Testis (tissue), 3 donors: ENCODE measurements around the gene SDF4. TPM values are rescaled to one million over a fixed set of nuclear protein-coding genes. Genes with fewer than 3 reads are reported as not detected.
A peak's percentile ranks its signal among the peaks of the same experiment; 100 is the strongest.

Experiments used
- DNase-seq: peaks from one replicate; pipeline ENCODE4 v3.0.0-alpha.2; 2019
- H3K27ac ChIP-seq, 2 donors: fragments of 200-600 bp; sonication (generic); one replicate each; pipeline ENCODE4 v1.5.1; 2019
- H3K27me3 ChIP-seq: fragments of 200-600 bp; sonication (generic); one replicate; pipeline ENCODE4 v1.5.1; 2019
- H3K36me3 ChIP-seq: fragments of 200-600 bp; sonication (generic); one replicate; pipeline ENCODE4 v1.5.1; 2017; ENCODE audit warnings: low read depth; ENCODE audit errors: missing control alignments
- H3K4me1 ChIP-seq: fragments of 200-600 bp; sonication (generic); one replicate; pipeline ENCODE4 v1.5.1; 2019
- H3K4me3 ChIP-seq, 2 donors: fragments of 200-600 bp; sonication (generic); one replicate each; pipeline ENCODE4 v1.5.1; 2017 to 2019
- H3K9me3 ChIP-seq: fragments of 200-600 bp; sonication (generic); one replicate; pipeline ENCODE4 v1.5.1; 2017
- CTCF ChIP-seq, 3 experiments: fragments of 450-650 bp in 2 of 3; fragments of 200-600 bp in 1 of 3; sonication (generic) in 1 of 3; IDR thresholded peaks; one replicate each; pipeline ENCODE4 v1.5.1; 2016 to 2019; ENCODE audit warnings: antibody characterized with exemption in 3 of 3, mild to moderate bottlenecking in 2 of 3, moderate library complexity in 1 of 3
- POLR2A ChIP-seq: fragments of 450-650 bp; IDR thresholded peaks from one replicate; pipeline ENCODE4 v1.6.1; 2017; ENCODE audit warnings: antibody characterized with exemption, mild to moderate bottlenecking, moderate library complexity
- WGBS, 2 donors: methylation state at CpG; one replicate each; pipeline ENCODE4 v1.1.5; 2018; 5-methylcytosine and 5-hydroxymethylcytosine counted together
- intact Hi-C: fragments of 100-400 bp; cut with DNase I; formaldehyde crosslinking; loops from one replicate; pipeline ENCODE4 v1.15.1; 2023; ENCODE audit warnings: low total_unique reads
- polyA plus RNA-seq: library from polyadenylated mRNA; stranded (reverse); fragments of 350-450 nt; fragmentation: Illumina TruSeq; extraction: RNeasy Lipid Tissue Mini Kit (QIAGEN cat#74804); gene quantifications from one replicate; pipeline ENCODE4 v1.2.3, GENCODE V29; 2014; ENCODE audit warnings: low read depth, low replicate concordance; ENCODE audit not compliant: insufficient read depth
- total RNA-seq, 2 donors: library from RNA; depleted of rRNA; stranded (reverse); fragments of >200 nt; gene quantifications; one replicate each; pipeline ENCODE4 v1.2.3, GENCODE V29; 2016

SDF4 gene
- total and polyA plus RNA-seq, 3 donors from 2014 or later = 146 to 167 (median 158) TPM

- peak overlapping the region; percentile 98 for H3K4me3 ChIP-seq
- H3K27ac ChIP-seq = peak overlapping the region; percentile 81 to 92
- peaks cover 18% of the 10 kb centered on the region for H3K4me1 ChIP-seq
- 12% methylated on average over 22 to 24 of the region's 24 CpGs for WGBS, 2 donors
- TF ChIP-seq CTCF (IDR thresholded peaks at IDR 0.05) = no peak
- no peak for TF ChIP-seq POLR2A
- no peaks in the 10 kb centered on the region for H3K9me3 ChIP-seq
- no peaks in the 10 kb centered on the region for H3K27me3 ChIP-seq
- intact Hi-C loops = no loop called here
- H3K36me3 ChIP-seq = no peaks in the 10 kb centered on the region
- no peak for DNase-seq
Measured at GRCh38 chr1:1230656-1231399, 973 bp downstream of the SDF4 start.

- WGBS, 2 donors = 86 to 92% methylated on average over 16 to 19 of the region's 19 CpGs
- intact Hi-C loops = no loop called here
- no peaks in the 10 kb centered on the region for H3K9me3 ChIP-seq
- no peaks in the 10 kb centered on the region for H3K36me3 ChIP-seq
- H3K4me3 ChIP-seq = no peak overlapping the region
- H3K4me1 ChIP-seq = peaks cover 18% of the 10 kb centered on the region
- no peak for DNase-seq
- no peak overlapping the region for H3K27ac ChIP-seq
- H3K27me3 ChIP-seq = no peaks in the 10 kb centered on the region
- TF ChIP-seq POLR2A (no peak), CTCF (IDR thresholded peaks at IDR 0.05) (no peak)
Measured at GRCh38 chr1:1229770-1230169, 2.0 kb downstream of the SDF4 start.

GRCh38 chr1:1228596-1229321 is 3.0 kb downstream of the SDF4 start:
- Histone ChIP-seq H3K4me3 (no peak overlapping the region), H3K27ac (no peak overlapping the region), H3K36me3 (no peaks in the 10 kb centered on the region), H3K9me3 (no peaks in the 10 kb centered on the region), H3K27me3 (no peaks in the 10 kb centered on the region), H3K4me1 (peaks cover 18% of the 10 kb centered on the region)
- TF ChIP-seq POLR2A = no peak
- 89 to 94% methylated on average over 27 to 28 of the region's 28 CpGs for WGBS, 2 donors
- no peak for DNase-seq
- intact Hi-C loops = no loop called here

- Histone ChIP-seq H3K36me3 (no peaks in the 10 kb centered on the region), H3K9me3 (no peaks in the 10 kb centered on the region), H3K27me3 (no peaks in the 10 kb centered on the region), H3K4me1 (peaks cover 18% of the 10 kb centered on the region), H3K4me3 (no peak overlapping the region), H3K27ac (no peak overlapping the region)
- DNase-seq = no peak
- 93 to 100% methylated on average over 11 to 30 of the region's 30 CpGs for WGBS, 2 donors
- intact Hi-C loops = no loop called here
- TF ChIP-seq CTCF (IDR thresholded peaks at IDR 0.05) = no peak
- TF ChIP-seq POLR2A = no peak
Measured at GRCh38 chr1:1228187-1228586, 3.6 kb downstream of the SDF4 start.

- no peak overlapping the region for H3K27ac ChIP-seq
- 94 to 95% methylated on average over 4 to 17 of the region's 25 CpGs for WGBS, 2 donors
- H3K4me3 ChIP-seq = no peak overlapping the region
- DNase-seq = no peak
- TF ChIP-seq POLR2A = no peak
- TF ChIP-seq CTCF (IDR thresholded peaks at IDR 0.05) = no peak
- H3K9me3 ChIP-seq = no peaks in the 10 kb centered on the region
- H3K4me1 ChIP-seq = peaks cover 18% of the 10 kb centered on the region
- intact Hi-C loops = no loop called here
- H3K36me3 ChIP-seq = no peaks in the 10 kb centered on the region
- no peaks in the 10 kb centered on the region for H3K27me3 ChIP-seq
Measured at GRCh38 chr1:1227386-1227785, 4.4 kb downstream of the SDF4 start.
